ENCODE measurements around the gene FRZB. TPM values are rescaled to one million over a fixed set of nuclear protein-coding genes. Genes with fewer than 3 reads are reported as not detected.
A peak's percentile ranks its signal among the peaks of the same experiment; 100 is the strongest.

FRZB gene, protein sequence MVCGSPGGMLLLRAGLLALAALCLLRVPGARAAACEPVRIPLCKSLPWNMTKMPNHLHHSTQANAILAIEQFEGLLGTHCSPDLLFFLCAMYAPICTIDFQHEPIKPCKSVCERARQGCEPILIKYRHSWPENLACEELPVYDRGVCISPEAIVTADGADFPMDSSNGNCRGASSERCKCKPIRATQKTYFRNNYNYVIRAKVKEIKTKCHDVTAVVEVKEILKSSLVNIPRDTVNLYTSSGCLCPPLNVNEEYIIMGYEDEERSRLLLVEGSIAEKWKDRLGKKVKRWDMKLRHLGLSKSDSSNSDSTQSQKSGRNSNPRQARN
- total RNA-seq (2012; rRNA removed): not detected in 2 replicates

DNA sequence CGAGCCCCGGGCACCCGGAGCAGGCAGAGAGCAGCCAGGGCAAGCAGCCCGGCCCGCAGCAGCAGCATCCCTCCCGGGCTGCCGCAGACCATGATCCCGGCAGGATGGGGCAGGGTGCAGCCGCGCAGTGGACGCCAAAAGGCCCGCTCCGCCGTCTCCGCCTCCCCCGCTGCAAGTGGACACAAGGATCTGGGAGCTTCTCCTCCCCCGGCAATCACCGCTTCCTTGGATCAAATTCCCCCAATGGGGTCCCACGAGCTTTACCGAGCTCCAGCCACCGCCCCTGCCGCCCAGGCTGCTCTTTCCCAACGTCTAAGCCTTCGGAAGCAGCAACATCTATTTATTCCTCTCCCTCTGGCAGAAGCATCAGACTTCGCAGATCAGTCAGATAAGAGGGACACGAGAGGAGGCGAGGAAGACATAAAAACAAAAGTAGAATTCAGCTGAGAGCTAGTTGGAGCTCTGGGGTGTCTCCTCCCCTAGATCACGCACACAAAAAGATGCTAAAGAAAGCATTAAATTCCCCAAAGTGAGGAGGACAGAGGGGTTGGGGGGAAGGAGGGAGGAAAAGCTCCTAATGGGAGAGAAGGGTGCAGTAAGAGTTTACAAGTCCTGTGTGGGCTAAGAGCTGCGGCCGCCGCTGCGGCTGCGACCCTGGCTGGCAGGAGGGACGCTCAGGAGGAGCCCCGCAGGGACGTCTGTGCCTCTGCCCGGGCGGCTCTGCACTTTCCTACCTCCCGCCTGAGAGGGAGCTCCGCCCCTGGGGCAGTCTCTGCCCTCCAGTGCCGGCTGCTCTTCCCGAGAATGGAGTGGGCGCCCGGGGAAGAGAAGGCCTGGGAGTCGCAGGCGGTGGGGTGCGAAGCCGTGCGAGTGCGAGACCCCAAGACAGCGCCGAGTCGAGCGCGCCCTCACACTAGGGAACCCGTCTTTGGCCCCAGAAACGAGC lies at the start of gene FRZB:
Gene FRZB (minus strand): TSS at position 177 of the 946 bp plus-strand sequence. CDS start 85 bp downstream, at position 92.
- H3K9ac ChIP-seq (ENCODE audit: low read depth, low read length): peak within 1 kb of the TSS; percentile 51
- peaks cover 12% of the 10 kb centered on the region for H3K4me1 ChIP-seq (ENCODE audit: control insufficient read depth, insufficient read depth, low read length)
- H3K4me3 ChIP-seq (ENCODE audit: low read length): peak within 1 kb of the TSS; percentile 71

DNA sequence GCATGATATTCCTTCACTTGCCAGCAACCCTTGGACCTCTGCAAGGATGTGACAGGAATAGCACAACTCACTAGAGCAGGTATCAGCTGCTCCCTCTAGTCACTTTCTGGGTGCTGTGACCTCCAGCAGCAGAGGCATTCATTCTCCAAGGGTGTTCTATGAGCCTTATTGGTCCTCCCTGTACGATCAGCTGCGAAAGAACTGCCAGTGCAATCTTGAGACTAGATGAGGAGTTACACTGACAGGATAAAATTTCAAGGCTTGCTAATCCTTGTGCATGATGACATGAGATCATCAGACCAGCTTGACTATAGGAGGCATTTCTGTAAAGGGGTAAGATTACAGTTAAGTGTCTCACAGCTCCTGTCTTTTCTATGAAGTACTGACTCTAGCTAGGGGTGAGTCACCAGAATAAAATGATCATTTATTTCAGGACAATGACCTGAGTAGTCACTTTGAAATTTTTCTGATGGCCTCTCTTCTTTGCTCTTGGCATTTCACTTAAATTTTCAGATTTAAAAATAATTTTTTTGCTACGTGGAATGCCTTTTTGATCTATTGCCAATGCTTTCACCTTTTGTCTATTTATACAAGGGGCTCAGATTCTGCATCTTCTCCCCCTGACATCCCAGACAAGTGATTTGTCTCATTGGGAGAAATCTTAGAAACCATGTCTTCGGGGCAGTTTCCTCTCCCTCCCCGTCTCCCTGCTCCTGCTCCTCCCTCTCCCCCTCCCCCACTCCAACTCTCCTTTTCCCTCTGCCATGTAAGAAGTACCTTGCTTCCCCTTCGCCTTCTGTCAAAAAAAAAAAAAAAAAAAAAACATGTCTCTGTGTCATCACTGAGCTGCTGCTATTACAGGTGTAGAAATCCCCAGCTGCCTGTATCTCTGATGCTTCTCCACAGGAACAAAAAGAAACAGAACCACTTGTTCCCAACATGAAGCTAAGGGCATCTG lies 49.2 kb upstream of the FRZB start:
- Histone ChIP-seq H3K9ac (ENCODE audit: low read depth, low read length) (peak overlapping the region; percentile 8), H3K4me3 (ENCODE audit: low read length) (no peak overlapping the region), H3K4me1 (ENCODE audit: control insufficient read depth, insufficient read depth, low read length) (peaks cover 47% of the 10 kb centered on the region), H3K9me3 (replicated peaks; ENCODE audit: low read length) (no peaks in the 10 kb centered on the region), H3K36me3 (ENCODE audit: insufficient read depth, low read length) (peaks cover 45% of the 10 kb centered on the region), H3K4me2 (ENCODE audit: low read length) (peak overlapping the region; percentile 58), H3K27me3 (ENCODE audit: control insufficient read depth, insufficient read depth, low read length) (no peaks in the 10 kb centered on the region)

More for the DNA sequence above, at the start of gene FRZB:
- no peaks in the 10 kb centered on the region for H3K9me3 ChIP-seq (replicated peaks; ENCODE audit: low read length)
- no peaks in the 10 kb centered on the region for H3K36me3 ChIP-seq (ENCODE audit: insufficient read depth, low read length)
- peak within 1 kb of the TSS; percentile 95 for H3K4me2 ChIP-seq (ENCODE audit: low read length)
- H3K27me3 ChIP-seq (ENCODE audit: control insufficient read depth, insufficient read depth, low read length): no peaks in the 10 kb centered on the region

DNA sequence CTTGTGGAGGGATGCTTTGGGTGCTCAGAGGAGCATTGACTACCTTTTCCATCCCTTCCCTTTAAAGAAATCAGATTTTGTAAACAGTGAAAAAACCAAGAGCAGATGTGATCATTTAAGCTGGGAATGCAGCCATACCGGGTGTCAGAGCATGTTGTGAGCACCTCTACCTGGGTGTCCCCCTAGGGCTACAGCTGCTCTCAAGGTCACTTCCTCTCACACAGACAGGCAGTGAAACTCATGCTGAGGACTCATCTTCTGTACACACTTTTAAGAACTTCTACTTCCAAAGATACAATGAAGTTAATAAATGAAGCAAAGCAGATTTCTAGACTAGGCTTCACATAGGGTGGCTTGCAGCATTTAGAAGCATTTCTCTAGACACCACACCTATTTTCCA lies 48.4 kb upstream of the FRZB start:
- Histone ChIP-seq H3K36me3 (ENCODE audit: insufficient read depth, low read length) (peaks cover 45% of the 10 kb centered on the region), H3K4me2 (ENCODE audit: low read length) (peak overlapping the region; percentile 58), H3K27me3 (ENCODE audit: control insufficient read depth, insufficient read depth, low read length) (no peaks in the 10 kb centered on the region), H3K4me1 (ENCODE audit: control insufficient read depth, insufficient read depth, low read length) (peaks cover 45% of the 10 kb centered on the region), H3K9ac (ENCODE audit: low read depth, low read length) (no peak overlapping the region), H3K4me3 (ENCODE audit: low read length) (no peak overlapping the region), H3K9me3 (replicated peaks; ENCODE audit: low read length) (no peaks in the 10 kb centered on the region)

DNA sequence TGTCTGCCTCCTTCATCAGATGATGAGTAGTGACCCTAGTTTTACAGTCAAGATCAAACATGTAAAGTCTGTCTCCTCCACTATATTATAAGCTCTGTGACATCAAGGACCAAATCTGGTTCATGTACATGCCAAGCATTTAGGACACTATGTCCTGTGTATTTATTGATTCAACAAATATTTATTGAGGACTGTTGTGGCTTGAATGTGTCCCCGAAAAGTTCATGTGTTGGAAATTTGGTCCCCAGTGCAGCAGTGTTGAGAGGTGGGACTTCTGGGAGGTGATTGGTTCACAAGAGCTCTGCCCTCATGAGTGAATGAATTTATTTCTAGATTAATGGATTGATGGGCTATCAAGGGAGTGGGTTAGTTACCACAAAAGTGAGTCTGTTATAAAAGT lies 46.6 kb upstream of the FRZB start:
- Histone ChIP-seq H3K4me3 (ENCODE audit: low read length) (no peak overlapping the region), H3K9ac (ENCODE audit: low read depth, low read length) (no peak overlapping the region), H3K4me1 (ENCODE audit: control insufficient read depth, insufficient read depth, low read length) (peaks cover 32% of the 10 kb centered on the region), H3K36me3 (ENCODE audit: insufficient read depth, low read length) (peaks cover 46% of the 10 kb centered on the region), H3K4me2 (ENCODE audit: low read length) (no peak overlapping the region), H3K27me3 (ENCODE audit: control insufficient read depth, insufficient read depth, low read length) (no peaks in the 10 kb centered on the region), H3K9me3 (replicated peaks; ENCODE audit: low read length) (no peaks in the 10 kb centered on the region)

DNA sequence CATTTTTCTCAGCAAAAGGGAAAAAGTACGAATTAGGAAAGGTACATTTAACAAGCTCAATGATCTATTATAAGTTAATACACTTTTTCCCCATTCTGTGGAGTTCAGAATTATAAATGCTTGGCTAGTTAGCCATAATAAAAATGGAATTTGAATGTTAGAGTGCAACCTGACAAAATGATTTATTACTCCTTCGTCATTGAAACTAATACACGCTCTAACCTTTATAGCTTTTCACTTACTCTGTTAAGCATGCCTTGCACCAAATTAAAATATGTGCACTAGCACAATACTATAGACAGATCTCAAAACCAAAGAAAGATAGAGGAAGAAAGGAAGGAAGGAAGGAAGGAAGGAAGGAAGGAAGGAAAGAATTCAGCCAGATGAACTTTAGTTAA lies 46.1 kb upstream of the FRZB start:
- H3K9ac ChIP-seq (ENCODE audit: low read depth, low read length): no peak overlapping the region
- H3K27me3 ChIP-seq (ENCODE audit: control insufficient read depth, insufficient read depth, low read length): no peaks in the 10 kb centered on the region
- peaks cover 46% of the 10 kb centered on the region for H3K36me3 ChIP-seq (ENCODE audit: insufficient read depth, low read length)
- no peak overlapping the region for H3K4me3 ChIP-seq (ENCODE audit: low read length)
- no peaks in the 10 kb centered on the region for H3K9me3 ChIP-seq (replicated peaks; ENCODE audit: low read length)
- H3K4me2 ChIP-seq (ENCODE audit: low read length): no peak overlapping the region
- peaks cover 28% of the 10 kb centered on the region for H3K4me1 ChIP-seq (ENCODE audit: control insufficient read depth, insufficient read depth, low read length)

DNA sequence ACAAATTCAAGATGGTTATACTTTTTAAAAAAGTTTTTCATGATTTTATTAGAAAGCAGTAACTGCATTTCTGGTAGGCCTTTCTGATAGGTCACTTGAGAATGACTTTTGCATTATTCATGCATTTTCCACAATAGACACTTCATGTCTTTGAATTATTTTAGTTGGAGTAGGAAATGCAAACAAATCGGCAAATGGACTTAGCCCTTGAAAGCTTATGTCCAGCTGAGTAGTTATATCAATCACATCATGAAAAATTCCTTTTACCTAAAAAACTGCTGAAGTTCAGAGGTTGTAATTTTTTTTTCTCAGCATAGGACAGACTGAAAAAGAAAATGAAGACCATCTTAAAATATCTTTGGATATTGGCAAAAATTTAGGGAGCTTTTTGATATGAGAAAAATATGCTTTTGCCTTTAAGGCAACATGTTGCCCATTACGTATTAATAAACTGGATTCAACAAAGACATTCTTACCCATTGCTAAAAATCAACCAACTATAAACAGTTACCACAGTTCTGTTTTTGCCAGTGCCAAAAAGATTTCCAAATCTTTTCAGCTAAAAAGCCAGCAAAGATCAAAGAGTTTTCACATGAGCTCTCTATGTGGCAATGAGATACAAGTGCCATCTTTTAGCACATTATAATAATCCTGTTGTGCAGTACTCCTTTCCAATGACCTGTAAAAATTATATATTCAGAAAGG lies 45.5 kb upstream of the FRZB start:
- H3K36me3 ChIP-seq (ENCODE audit: insufficient read depth, low read length): peaks cover 46% of the 10 kb centered on the region
- H3K9me3 ChIP-seq (replicated peaks; ENCODE audit: low read length): no peaks in the 10 kb centered on the region
- H3K4me2 ChIP-seq (ENCODE audit: low read length): no peak overlapping the region
- no peak overlapping the region for H3K4me3 ChIP-seq (ENCODE audit: low read length)
- H3K4me1 ChIP-seq (ENCODE audit: control insufficient read depth, insufficient read depth, low read length): peaks cover 26% of the 10 kb centered on the region
- no peaks in the 10 kb centered on the region for H3K27me3 ChIP-seq (ENCODE audit: control insufficient read depth, insufficient read depth, low read length)
- H3K9ac ChIP-seq (ENCODE audit: low read depth, low read length): no peak overlapping the region

DNA sequence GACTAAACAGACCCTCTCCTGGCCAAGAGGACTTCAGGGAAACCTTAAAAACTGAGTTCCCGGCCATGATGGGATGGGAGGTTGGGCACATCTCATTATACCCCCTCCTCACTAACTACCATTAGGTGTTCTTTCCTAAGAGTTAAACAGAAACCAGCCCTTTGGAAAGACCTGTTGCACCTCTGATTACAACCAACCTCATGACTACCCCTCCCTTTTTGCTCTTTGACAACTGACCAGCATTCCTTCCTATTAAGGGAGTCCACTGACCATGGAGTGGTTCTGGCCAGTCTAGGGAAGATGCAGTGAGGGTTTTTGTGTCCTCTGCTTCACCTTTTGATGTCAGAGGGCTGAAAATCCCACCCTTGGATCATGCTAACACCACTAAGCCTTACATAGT lies 44.5 kb upstream of the FRZB start:
- no peaks in the 10 kb centered on the region for H3K9me3 ChIP-seq (replicated peaks; ENCODE audit: low read length)
- no peak overlapping the region for H3K4me3 ChIP-seq (ENCODE audit: low read length)
- peaks cover 16% of the 10 kb centered on the region for H3K4me1 ChIP-seq (ENCODE audit: control insufficient read depth, insufficient read depth, low read length)
- H3K36me3 ChIP-seq (ENCODE audit: insufficient read depth, low read length): peaks cover 46% of the 10 kb centered on the region
- no peaks in the 10 kb centered on the region for H3K27me3 ChIP-seq (ENCODE audit: control insufficient read depth, insufficient read depth, low read length)
- H3K9ac ChIP-seq (ENCODE audit: low read depth, low read length): no peak overlapping the region
- no peak overlapping the region for H3K4me2 ChIP-seq (ENCODE audit: low read length)

DNA sequence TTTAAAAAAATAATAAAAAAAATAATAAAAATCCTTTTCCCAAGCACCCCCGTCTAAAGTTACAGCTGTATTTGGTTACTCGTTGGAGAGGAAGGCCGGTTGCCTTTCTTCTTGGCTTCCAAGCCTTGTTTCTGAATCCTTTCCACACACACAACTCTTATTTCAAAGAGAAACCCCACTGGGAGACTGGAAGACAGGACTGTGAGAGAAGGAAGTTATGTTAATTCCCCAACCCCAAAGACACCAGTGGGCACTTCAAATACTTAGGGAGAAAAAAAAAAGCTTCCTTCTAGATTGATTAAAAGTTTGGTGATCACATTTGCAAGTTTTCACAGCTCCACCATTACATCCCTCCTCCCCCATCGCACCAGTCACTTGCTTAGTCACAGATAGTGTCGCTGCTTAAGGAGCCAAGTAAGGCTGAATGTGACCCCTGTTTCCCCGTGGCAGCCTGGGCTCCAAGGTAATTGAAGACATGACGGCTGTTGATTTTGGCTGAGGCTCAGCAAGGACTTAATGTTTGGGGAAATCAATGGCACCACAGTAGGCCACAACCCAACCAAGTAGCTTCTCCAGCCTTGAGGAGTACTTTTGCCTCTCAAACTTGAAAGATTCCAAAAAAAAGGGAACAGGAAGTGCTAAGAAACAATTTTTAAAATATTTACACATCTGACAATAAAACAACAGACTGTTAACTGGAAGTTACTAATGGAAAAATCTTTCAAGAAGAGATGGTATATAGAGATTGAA lies 40.8 kb upstream of the FRZB start:
- Histone ChIP-seq H3K4me2 (ENCODE audit: low read length) (no peak overlapping the region), H3K4me1 (ENCODE audit: control insufficient read depth, insufficient read depth, low read length) (peaks cover 3% of the 10 kb centered on the region), H3K27me3 (ENCODE audit: control insufficient read depth, insufficient read depth, low read length) (no peaks in the 10 kb centered on the region), H3K9me3 (replicated peaks; ENCODE audit: low read length) (no peaks in the 10 kb centered on the region), H3K36me3 (ENCODE audit: insufficient read depth, low read length) (peaks cover 26% of the 10 kb centered on the region), H3K4me3 (ENCODE audit: low read length) (no peak overlapping the region), H3K9ac (ENCODE audit: low read depth, low read length) (no peak overlapping the region)

DNA sequence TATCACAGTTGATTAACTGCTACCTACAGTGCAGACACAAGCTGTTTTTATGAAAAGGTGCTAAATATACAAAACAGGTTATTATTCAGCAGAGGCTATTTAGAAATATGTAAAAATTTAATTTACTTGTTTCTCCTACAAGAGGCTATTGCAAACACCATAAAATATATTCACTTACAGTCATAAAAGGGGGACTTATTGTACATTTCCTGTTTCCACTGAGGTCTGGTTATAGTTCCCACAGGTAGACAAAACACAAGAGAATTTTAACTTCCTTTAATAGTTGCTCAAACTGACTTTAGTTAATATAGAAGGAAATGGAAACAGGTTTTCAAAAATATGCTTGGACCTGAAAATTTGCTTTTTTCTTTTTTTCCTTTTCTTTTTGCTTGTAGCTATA lies 40.0 kb upstream of the FRZB start:
- peaks cover 3% of the 10 kb centered on the region for H3K4me1 ChIP-seq (ENCODE audit: control insufficient read depth, insufficient read depth, low read length)
- H3K4me3 ChIP-seq (ENCODE audit: low read length): no peak overlapping the region
- H3K9ac ChIP-seq (ENCODE audit: low read depth, low read length): no peak overlapping the region
- no peaks in the 10 kb centered on the region for H3K9me3 ChIP-seq (replicated peaks; ENCODE audit: low read length)
- no peak overlapping the region for H3K4me2 ChIP-seq (ENCODE audit: low read length)
- peaks cover 22% of the 10 kb centered on the region for H3K36me3 ChIP-seq (ENCODE audit: insufficient read depth, low read length)
- H3K27me3 ChIP-seq (ENCODE audit: control insufficient read depth, insufficient read depth, low read length): no peaks in the 10 kb centered on the region

DNA sequence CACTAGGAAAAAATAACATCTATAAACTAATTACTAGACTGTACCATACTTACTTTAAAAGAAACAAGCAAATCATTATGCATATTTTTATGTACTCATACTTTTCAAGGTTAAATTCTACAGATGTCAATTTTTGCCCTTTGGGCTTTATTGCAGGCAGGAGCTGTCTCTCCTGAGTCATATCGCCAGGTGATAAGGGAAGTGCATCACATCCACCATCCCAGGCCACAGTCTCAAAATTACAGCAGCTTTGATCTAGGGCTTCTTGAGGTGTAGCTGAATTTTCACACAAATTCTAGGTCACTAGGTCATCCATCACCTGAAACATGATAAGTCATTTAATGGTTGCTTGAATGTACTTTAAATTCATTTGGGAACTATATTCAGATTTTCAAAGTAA lies 38.4 kb upstream of the FRZB start:
- Histone ChIP-seq H3K4me3 (ENCODE audit: low read length) (no peak overlapping the region), H3K9me3 (replicated peaks; ENCODE audit: low read length) (no peaks in the 10 kb centered on the region), H3K4me1 (ENCODE audit: control insufficient read depth, insufficient read depth, low read length) (peaks cover 3% of the 10 kb centered on the region), H3K27me3 (ENCODE audit: control insufficient read depth, insufficient read depth, low read length) (no peaks in the 10 kb centered on the region), H3K9ac (ENCODE audit: low read depth, low read length) (no peak overlapping the region), H3K4me2 (ENCODE audit: low read length) (no peak overlapping the region), H3K36me3 (ENCODE audit: insufficient read depth, low read length) (peaks cover 6% of the 10 kb centered on the region)
